PC-9 (cell line): ENCODE data around the gene DLG2. TPM values are rescaled to one million over a fixed set of nuclear protein-coding genes. Genes with fewer than 3 reads are reported as not detected.
A peak's percentile ranks its signal among the peaks of the same experiment; 100 is the strongest.

Experiments used
- BruUV-seq: library from RNA; stranded (reverse); fragments of 400-500 nt; replicated peaks from 2 replicates; lab custom pipeline; 2021; lab: Mats Ljungman, UMichigan
- CTCF ChIA-PET: fragments of 300-600 bp; sonication (Branson Sonifier 250); formaldehyde crosslinking; loops from one replicate; lab custom pipeline; 2022; ENCODE audit warnings: antibody characterized with exemption; lab: Charles Lee
- POLR2A ChIA-PET: fragments of 300-600 bp; sonication (Branson Sonifier 250); formaldehyde crosslinking; loops from one replicate; lab custom pipeline; 2022; ENCODE audit warnings: antibody characterized with exemption; ENCODE audit not compliant: unreplicated experiment; lab: Charles Lee
- DNase-seq, 2 experiments: peaks; one replicate each; pipeline versions ENCODE4 v3.0.0 to v3.0.0-alpha.2; 2015 to 2022; ENCODE audit warnings: mixed read lengths in 1 of 2
- H2AFZ ChIP-seq: fragments of 200-600 bp; sonication (generic); 2 replicates; pipeline ENCODE4 v1.8.1; 2017; ENCODE audit warnings: antibody characterized with exemption
- H3F3A ChIP-seq: fragments of 200-600 bp; sonication (generic); 2 replicates; pipeline ENCODE4 v1.8.1; 2017; ENCODE audit warnings: antibody characterized with exemption, mild to moderate bottlenecking, low read depth; ENCODE audit not compliant: insufficient read depth
- H3K27ac ChIP-seq: fragments of 200-600 bp; sonication (generic); 2 replicates; pipeline ENCODE4 v1.6.1; 2016; ENCODE audit warnings: mixed run types
- H3K27me3 ChIP-seq: fragments of 200-600 bp; sonication (generic); 2 replicates; pipeline ENCODE4 v1.6.1; 2016; ENCODE audit warnings: low read depth, mixed run types; ENCODE audit not compliant: insufficient read depth
- H3K36me3 ChIP-seq: fragments of 200-600 bp; sonication (generic); 2 replicates; pipeline ENCODE4 v1.6.1; 2016; ENCODE audit warnings: low read depth, mixed run types
- H3K4me1 ChIP-seq: fragments of 200-600 bp; sonication (generic); replicated peaks from 2 replicates; pipeline ENCODE4 v1.6.1; 2016; ENCODE audit warnings: mixed run types; ENCODE audit not compliant: insufficient read depth
- H3K4me2 ChIP-seq: fragments of 200-600 bp; sonication (generic); 2 replicates; pipeline ENCODE4 v1.6.1; 2017; ENCODE audit warnings: mixed run types
- H3K4me3 ChIP-seq: fragments of 200-600 bp; sonication (generic); 2 replicates; pipeline ENCODE4 v1.6.1; 2016; ENCODE audit warnings: mixed run types
- H3K79me2 ChIP-seq: fragments of 200-600 bp; sonication (generic); 2 replicates; pipeline ENCODE4 v1.6.1; 2017; ENCODE audit warnings: low read depth, mixed run types
- H3K9me2 ChIP-seq: fragments of 200-600 bp; sonication (generic); 2 replicates; pipeline ENCODE4 v1.8.1; 2017; ENCODE audit warnings: mild to moderate bottlenecking; ENCODE audit not compliant: insufficient read depth
- H3K9me3 ChIP-seq: fragments of 200-600 bp; sonication (generic); 2 replicates; pipeline ENCODE4 v1.8.1; 2016; ENCODE audit warnings: low read depth; ENCODE audit not compliant: insufficient read depth
- H4K20me1 ChIP-seq: fragments of 200-600 bp; sonication (generic); 2 replicates; pipeline ENCODE4 v1.8.1; 2017; ENCODE audit not compliant: insufficient read depth
- EZH2 ChIP-seq: fragments of 200-600 bp; sonication (generic); IDR thresholded peaks from 2 replicates; pipeline ENCODE4 v1.8.0; 2017; ENCODE audit warnings: antibody characterized with exemption, low read depth
- intact Hi-C: fragments of 100-400 bp; cut with micrococcal nuclease; formaldehyde crosslinking; loops from one replicate; pipeline ENCODE4 v1.10.0; 2022; ENCODE audit not compliant: unreplicated experiment
- total RNA-seq: library from RNA; stranded (reverse); gene quantifications from 2 replicates; pipeline ENCODE4 v1.2.3, GENCODE V29; 2021
- TF ChIP-seq, protein P1 (sequence below): fragments of 200-600 bp; sonication (generic); conservative IDR thresholded peaks from 2 replicates; pipeline ENCODE4 v1.6.1; 2017; ENCODE audit warnings: mixed run types, antibody characterized with exemption, mild to moderate bottlenecking, moderate library complexity

The DLG2 gene
- total RNA-seq, 1 experiment from 2014 or later: 6.4 TPM

DNA sequence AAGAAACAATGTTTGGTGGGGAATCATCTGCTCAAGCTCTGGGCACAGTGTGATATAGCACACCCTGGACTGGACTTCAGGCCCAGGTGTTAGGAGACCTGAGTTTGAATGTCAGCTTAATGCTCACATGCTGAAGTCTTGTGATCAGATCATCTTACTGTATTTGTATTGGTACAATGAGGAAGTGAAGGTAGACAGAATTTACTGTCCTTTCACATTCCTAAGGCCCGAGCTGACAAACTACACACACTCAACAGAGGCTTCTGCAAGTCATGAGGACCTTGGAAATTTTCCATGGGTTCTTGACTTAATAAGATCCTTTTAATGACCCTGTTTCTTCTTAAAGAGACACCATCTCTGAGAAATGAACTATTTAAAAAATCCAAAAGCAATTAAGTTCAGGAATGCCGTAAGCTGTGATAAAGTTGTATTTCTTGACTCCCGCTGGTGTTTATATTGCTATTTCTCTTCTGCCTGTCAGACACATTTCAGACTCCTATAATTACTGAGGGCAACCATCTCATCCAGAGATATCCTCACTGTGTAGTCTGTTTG lies 802.0 kb downstream of the DLG2 start:
- Histone ChIP-seq H3K27ac (no peak overlapping the region), H3K4me3 (no peak overlapping the region), H3F3A (no peaks in the 10 kb centered on the region), H4K20me1 (no peaks in the 10 kb centered on the region), H3K9me3 (no peaks in the 10 kb centered on the region; the same call in 1 of the 2 replicates), H3K36me3 (no peaks in the 10 kb centered on the region), H3K4me1 (no peaks in the 10 kb centered on the region), H3K9me2 (no peaks in the 10 kb centered on the region), H2AFZ (no peak overlapping the region), H3K27me3 (no peaks in the 10 kb centered on the region), H3K4me2 (no peak overlapping the region), H3K79me2 (no peaks in the 10 kb centered on the region)
- POLR2A ChIA-PET: no interaction called here
- no TSS peak for BruUV-seq
- CTCF ChIA-PET: no interaction called here
- TF ChIP-seq, protein P1, sequence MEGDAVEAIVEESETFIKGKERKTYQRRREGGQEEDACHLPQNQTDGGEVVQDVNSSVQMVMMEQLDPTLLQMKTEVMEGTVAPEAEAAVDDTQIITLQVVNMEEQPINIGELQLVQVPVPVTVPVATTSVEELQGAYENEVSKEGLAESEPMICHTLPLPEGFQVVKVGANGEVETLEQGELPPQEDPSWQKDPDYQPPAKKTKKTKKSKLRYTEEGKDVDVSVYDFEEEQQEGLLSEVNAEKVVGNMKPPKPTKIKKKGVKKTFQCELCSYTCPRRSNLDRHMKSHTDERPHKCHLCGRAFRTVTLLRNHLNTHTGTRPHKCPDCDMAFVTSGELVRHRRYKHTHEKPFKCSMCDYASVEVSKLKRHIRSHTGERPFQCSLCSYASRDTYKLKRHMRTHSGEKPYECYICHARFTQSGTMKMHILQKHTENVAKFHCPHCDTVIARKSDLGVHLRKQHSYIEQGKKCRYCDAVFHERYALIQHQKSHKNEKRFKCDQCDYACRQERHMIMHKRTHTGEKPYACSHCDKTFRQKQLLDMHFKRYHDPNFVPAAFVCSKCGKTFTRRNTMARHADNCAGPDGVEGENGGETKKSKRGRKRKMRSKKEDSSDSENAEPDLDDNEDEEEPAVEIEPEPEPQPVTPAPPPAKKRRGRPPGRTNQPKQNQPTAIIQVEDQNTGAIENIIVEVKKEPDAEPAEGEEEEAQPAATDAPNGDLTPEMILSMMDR: no peak
- no peak for TF ChIP-seq EZH2
- intact Hi-C loops: no loop called here
- peak in 1 of 2 experiments; percentile 37 for DNase-seq

DNA sequence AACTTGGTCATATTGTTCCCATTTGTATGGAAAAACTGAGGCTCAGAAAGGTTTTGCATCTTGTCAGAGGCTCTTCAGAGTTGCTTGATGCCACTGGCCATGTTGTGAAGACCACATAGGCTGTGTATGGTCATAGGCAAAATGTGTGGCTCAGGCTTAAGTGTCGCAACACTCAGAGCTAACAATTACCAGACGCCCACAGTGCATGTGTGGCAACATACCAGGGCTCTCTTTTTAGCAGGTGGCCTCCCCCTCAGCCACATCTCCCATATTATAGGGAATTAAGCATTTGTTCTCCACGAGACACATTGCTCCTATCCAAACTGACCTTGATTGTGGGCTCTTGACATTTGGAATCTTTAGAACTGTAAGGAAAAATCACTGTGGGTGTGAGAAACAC lies 802.5 kb downstream of the DLG2 start:
- Histone ChIP-seq H3K4me1 (no peaks in the 10 kb centered on the region), H3F3A (no peaks in the 10 kb centered on the region), H3K9me3 (no peaks in the 10 kb centered on the region; the same call in 1 of the 2 replicates), H4K20me1 (no peaks in the 10 kb centered on the region), H3K4me2 (no peak overlapping the region), H3K79me2 (no peaks in the 10 kb centered on the region), H3K9me2 (no peaks in the 10 kb centered on the region), H3K4me3 (no peak overlapping the region), H3K36me3 (no peaks in the 10 kb centered on the region), H3K27me3 (no peaks in the 10 kb centered on the region), H3K27ac (no peak overlapping the region), H2AFZ (no peak overlapping the region)
- ChIA-PET CTCF (interaction anchor here (0.7 kb wide), 1 partner anchor 185 kb away, joined by 5 read pairs; no protein-coding TSS in a partner anchor), POLR2A (no interaction called here)
- intact Hi-C loops: no loop called here
- TF ChIP-seq, protein P1: no peak
- TF ChIP-seq EZH2: no peak
- no peak for DNase-seq
- no TSS peak for BruUV-seq

DNA sequence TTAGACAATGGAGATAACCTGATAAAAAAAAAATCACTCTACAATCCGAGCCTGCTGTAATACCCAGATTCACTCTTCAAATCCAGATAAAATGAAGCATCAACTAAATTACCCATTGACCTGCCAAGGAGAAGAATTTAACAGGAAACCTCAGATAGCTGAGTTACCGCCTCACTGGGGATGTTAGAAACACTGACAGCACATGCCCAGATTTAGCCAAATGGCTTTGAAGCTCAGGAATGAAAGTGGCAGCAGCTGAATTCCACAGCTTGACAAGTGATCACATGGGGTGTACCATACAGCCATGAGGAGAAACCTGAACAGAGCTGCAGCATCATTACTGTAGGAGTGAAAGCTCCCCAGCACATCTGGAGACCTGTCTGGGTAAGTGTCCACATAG lies 807.6 kb downstream of the DLG2 start:
- Histone ChIP-seq H4K20me1 (no peaks in the 10 kb centered on the region), H3K27me3 (no peaks in the 10 kb centered on the region), H3K36me3 (no peaks in the 10 kb centered on the region), H3K4me2 (no peak overlapping the region), H2AFZ (no peak overlapping the region), H3K9me3 (no peaks in the 10 kb centered on the region), H3K27ac (no peak overlapping the region), H3K9me2 (no peaks in the 10 kb centered on the region), H3K4me3 (no peak overlapping the region), H3F3A (no peaks in the 10 kb centered on the region), H3K79me2 (no peaks in the 10 kb centered on the region), H3K4me1 (peaks cover 22% of the 10 kb centered on the region; the same call in 1 of the 2 replicates)
- intact Hi-C loops: loop anchor here (2.0 kb wide), 1 partner anchor 351 kb away; no protein-coding TSS in a partner anchor
- POLR2A ChIA-PET: interaction anchor here (0.7 kb wide), 1 partner anchor 349 kb away, joined by 10 read pairs; no protein-coding TSS in a partner anchor
- TF ChIP-seq, protein P1: no peak
- no peak for TF ChIP-seq EZH2
- DNase-seq: peak in 1 of 2 experiments; percentile 3
- no TSS peak for BruUV-seq
- CTCF ChIA-PET: no interaction called here
